RWPE1 (cell line): ENCODE measurements around the gene IGSF10.
"Not testable (repeated sequence)": the region's sequence is repeated elsewhere in the genome, so short reads cannot be mapped to it uniquely, and the experiment has no call there.

Experiments used
- CTCF ChIA-PET: fragments of 350-600 bp; sonication (Branson Sonifier 250); formaldehyde crosslinking; extraction: SDS; loops from one replicate; lab custom pipeline; 2021; lab: Yijun Ruan, JAX
- POLR2A ChIA-PET: fragments of 400-600 bp; formaldehyde crosslinking; extraction: SDS; loops from one replicate; lab custom pipeline; 2020; ENCODE audit warnings: antibody characterized with exemption; ENCODE audit not compliant: low non-redundant PET; lab: Yijun Ruan, JAX
- DNase-seq: peaks from one replicate; pipeline ENCODE4 v3.0.0; 2012; ENCODE audit warnings: low spot score
- H3K27ac ChIP-seq: fragments of 450-650 bp; 2 replicates; pipeline ENCODE4 v1.5.1; 2017
- CTCF ChIP-seq: fragments of 450-650 bp; conservative IDR thresholded peaks from 2 replicates; pipeline ENCODE4 v1.5.1; 2017; ENCODE audit warnings: low read depth, mild to moderate bottlenecking

IGSF10 gene, protein sequence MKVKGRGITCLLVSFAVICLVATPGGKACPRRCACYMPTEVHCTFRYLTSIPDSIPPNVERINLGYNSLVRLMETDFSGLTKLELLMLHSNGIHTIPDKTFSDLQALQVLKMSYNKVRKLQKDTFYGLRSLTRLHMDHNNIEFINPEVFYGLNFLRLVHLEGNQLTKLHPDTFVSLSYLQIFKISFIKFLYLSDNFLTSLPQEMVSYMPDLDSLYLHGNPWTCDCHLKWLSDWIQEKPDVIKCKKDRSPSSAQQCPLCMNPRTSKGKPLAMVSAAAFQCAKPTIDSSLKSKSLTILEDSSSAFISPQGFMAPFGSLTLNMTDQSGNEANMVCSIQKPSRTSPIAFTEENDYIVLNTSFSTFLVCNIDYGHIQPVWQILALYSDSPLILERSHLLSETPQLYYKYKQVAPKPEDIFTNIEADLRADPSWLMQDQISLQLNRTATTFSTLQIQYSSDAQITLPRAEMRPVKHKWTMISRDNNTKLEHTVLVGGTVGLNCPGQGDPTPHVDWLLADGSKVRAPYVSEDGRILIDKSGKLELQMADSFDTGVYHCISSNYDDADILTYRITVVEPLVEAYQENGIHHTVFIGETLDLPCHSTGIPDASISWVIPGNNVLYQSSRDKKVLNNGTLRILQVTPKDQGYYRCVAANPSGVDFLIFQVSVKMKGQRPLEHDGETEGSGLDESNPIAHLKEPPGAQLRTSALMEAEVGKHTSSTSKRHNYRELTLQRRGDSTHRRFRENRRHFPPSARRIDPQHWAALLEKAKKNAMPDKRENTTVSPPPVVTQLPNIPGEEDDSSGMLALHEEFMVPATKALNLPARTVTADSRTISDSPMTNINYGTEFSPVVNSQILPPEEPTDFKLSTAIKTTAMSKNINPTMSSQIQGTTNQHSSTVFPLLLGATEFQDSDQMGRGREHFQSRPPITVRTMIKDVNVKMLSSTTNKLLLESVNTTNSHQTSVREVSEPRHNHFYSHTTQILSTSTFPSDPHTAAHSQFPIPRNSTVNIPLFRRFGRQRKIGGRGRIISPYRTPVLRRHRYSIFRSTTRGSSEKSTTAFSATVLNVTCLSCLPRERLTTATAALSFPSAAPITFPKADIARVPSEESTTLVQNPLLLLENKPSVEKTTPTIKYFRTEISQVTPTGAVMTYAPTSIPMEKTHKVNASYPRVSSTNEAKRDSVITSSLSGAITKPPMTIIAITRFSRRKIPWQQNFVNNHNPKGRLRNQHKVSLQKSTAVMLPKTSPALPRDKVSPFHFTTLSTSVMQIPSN (N-terminal part only)

GRCh38 chr3:151460774-151461450 lies at the start of gene IGSF10:
TSS of gene IGSF10 (minus strand) at chr3:151461061. CDS start at chr3:151458709, 2,352 bp downstream.
- DNase-seq: peak; percentile 18
- CTCF ChIA-PET: interaction anchor here (0.8 kb wide), 1 partner anchor 293 kb away, joined by 4 read pairs; no protein-coding TSS in a partner anchor
- no peak within 1 kb of the TSS for H3K27ac ChIP-seq
- POLR2A ChIA-PET: no interaction called here
- TF ChIP-seq CTCF: no peak

- POLR2A ChIA-PET, DNase-seq, CTCF ChIA-PET, H3K27ac ChIP-seq: not testable (repeated sequence)
Measured at GRCh38 chr3:151509468-151510135, 48.7 kb upstream of the IGSF10 start.

GRCh38 chr3:151504606-151505005 lies 43.7 kb upstream of the IGSF10 start:
- no peak overlapping the region for H3K27ac ChIP-seq
- no peak for TF ChIP-seq CTCF
- ChIA-PET CTCF (no interaction called here), POLR2A (no interaction called here)
- DNase-seq: no peak

DNA sequence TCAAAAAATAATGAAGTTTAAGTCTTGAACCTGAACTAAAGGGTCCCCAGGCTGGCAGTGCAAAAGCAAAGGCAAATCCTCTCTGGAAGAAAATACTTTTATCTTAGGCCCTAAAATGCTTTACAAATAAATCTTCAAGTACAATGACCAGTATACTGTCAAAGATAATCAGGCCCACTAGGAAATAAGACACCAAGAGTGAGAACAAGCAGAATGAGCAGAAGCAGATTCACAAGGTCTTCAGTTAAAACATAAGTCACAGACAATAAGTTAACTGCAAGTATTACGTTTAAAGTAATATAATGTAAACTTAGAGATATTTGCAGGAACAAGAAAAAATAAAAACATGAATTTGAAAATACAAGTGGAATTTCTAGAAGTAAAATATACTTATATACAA lies 42.2 kb upstream of the IGSF10 start:
- H3K27ac ChIP-seq: no peak overlapping the region
- TF ChIP-seq CTCF: no peak
- ChIA-PET POLR2A (no interaction called here), CTCF (no interaction called here)
- DNase-seq: no peak

DNA sequence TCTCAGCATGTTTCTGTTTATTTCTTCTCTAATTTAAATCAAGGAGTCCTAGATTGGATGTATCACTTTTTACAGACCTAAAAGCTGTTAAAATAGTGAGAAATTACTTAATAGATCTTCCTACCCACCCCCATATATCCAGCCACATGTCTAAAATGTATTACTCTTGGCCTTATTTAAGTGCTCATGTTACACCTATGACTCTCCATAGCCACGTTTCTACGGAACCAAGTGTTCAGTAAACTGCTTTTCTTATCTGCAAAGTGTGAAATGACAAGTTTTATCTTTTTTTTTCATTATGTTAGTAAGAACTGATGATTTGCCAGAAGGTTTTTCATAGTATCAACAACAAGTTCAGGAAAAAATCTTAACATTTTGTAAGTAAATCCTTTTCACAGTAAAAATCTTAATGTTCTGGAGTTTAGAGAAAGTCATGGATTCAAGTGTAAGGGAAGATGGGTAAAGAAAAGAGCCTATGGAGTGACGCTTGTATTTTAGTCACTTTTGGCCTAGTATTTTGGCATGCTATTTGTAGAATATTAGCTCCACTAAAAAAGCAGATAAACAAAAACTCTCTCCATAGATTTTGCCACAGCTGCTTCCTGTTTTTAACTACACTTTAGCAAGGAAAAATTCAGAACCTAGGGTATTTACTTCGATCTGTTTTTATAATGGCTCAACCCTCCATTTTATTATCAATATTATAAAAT lies 41.2 kb upstream of the IGSF10 start:
- ChIA-PET POLR2A (no interaction called here), CTCF (no interaction called here)
- H3K27ac ChIP-seq: no peak overlapping the region
- no peak for DNase-seq
- TF ChIP-seq CTCF: no peak
